Fibroblast of mammary gland (primary cell): Measurements from ENCODE around the gene ANK3.

Experiments used
- DNase-seq: peaks from one replicate; pipeline ENCODE4 v3.0.0-alpha.2; 2010; ENCODE audit warnings: low read depth
- H3K4me3 ChIP-seq: 2 replicates; pipeline ENCODE4 v1.5.1; 2011; ENCODE audit warnings: low read depth, mild to moderate bottlenecking, low read length, moderate library complexity; ENCODE audit not compliant: control insufficient read depth
- TF ChIP-seq, protein P1 (sequence below): conservative IDR thresholded peaks from 2 replicates; pipeline ENCODE4 v1.5.1; 2011; ENCODE audit warnings: low read depth, low read length, inconsistent platforms; ENCODE audit not compliant: control insufficient read depth, insufficient read depth

ANK3 gene

DNA sequence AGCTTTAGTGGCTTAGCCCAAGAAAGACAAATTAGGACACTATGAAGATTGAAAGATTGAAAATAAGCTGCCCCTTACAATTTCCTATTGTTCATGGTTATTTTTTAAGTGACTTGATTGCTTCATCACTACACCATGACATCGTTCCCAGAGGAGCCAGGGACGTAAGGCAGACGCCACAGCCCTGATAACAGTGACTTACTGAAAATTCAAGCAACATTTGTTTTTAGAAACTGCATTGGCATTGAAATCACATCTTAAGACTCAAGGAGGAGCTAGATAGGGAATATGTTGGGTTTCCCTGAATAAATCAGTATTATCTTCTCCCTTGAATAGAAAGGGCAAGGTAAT, 38.7 kb upstream of the ANK3 start:
- DNase-seq: no peak
- TF ChIP-seq, protein P1, sequence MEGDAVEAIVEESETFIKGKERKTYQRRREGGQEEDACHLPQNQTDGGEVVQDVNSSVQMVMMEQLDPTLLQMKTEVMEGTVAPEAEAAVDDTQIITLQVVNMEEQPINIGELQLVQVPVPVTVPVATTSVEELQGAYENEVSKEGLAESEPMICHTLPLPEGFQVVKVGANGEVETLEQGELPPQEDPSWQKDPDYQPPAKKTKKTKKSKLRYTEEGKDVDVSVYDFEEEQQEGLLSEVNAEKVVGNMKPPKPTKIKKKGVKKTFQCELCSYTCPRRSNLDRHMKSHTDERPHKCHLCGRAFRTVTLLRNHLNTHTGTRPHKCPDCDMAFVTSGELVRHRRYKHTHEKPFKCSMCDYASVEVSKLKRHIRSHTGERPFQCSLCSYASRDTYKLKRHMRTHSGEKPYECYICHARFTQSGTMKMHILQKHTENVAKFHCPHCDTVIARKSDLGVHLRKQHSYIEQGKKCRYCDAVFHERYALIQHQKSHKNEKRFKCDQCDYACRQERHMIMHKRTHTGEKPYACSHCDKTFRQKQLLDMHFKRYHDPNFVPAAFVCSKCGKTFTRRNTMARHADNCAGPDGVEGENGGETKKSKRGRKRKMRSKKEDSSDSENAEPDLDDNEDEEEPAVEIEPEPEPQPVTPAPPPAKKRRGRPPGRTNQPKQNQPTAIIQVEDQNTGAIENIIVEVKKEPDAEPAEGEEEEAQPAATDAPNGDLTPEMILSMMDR: no peak
- no peak overlapping the region for H3K4me3 ChIP-seq

DNA sequence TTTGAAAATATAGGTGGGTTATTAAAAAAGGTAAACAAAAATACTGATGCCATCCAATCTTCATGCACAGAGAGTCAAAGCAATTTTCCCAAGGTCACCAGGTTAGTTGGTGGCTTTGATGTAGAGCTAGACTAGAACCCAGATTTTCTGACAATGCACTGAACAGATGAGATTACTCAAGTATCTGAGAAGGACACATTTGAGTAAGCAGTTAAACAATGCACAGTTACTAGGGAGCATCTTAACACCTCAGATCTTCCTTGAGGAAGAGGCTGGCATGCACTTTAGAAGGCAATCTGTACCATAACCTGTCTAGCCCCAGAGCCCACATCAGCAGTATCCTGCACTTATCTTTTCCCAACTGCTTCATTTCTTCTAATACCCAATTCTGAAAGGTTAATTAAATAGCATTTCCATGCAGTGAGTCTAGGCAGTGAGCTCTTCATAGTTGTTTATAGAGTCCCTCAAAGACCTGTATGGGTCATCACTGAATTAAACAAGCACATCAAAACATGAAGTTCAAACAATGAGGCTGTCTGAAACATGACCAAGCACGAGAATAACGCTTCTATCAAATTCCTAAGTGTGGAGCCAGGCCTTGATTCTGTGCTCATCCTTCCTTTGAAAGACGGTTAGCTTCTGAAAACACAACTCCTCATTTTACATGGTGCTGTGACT, 38.2 kb upstream of the ANK3 start:
- H3K4me3 ChIP-seq: no peak overlapping the region
- no peak for DNase-seq
- TF ChIP-seq, protein P1: no peak

DNA sequence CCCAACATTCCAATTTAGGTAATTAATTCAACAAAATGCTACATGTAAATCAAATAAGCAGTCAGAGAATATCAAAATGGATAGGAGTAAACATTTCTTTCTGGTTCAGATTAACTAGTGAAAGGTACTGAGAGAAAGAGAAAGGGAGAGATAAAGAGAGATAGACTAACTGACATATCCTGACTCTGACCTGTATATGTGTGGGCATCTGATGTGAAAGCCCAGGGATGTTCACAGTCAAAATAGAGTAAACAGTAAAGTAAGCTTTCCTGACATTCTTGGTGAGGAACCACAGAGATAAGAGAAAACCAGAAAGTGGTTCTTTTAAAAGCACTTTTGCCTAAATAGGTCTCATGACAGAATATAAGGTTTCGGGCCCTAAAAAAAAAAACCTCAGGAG, 37.5 kb upstream of the ANK3 start:
- no peak overlapping the region for H3K4me3 ChIP-seq
- TF ChIP-seq, protein P1: no peak
- DNase-seq: no peak

DNA sequence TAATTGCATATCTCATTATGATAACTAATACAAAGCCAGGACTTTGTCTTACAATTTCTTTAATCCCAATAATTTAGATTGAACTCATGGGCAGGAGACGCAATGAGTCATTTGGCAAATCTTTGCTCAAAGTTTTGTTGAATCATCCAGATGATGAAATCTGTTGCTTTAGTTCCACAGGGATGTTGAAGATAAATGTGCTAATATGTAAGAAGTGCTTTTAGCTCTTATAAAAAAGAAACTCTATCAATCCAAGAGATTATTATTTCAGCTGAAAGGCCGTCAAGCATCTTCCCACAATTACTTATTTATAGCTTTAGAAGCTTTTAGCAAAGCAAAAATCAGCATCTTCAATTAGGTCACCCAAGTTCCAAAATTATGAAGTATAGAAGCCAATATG, 36.8 kb upstream of the ANK3 start:
- DNase-seq: peak; percentile 96
- TF ChIP-seq, protein P1: no peak
- no peak overlapping the region for H3K4me3 ChIP-seq

DNA sequence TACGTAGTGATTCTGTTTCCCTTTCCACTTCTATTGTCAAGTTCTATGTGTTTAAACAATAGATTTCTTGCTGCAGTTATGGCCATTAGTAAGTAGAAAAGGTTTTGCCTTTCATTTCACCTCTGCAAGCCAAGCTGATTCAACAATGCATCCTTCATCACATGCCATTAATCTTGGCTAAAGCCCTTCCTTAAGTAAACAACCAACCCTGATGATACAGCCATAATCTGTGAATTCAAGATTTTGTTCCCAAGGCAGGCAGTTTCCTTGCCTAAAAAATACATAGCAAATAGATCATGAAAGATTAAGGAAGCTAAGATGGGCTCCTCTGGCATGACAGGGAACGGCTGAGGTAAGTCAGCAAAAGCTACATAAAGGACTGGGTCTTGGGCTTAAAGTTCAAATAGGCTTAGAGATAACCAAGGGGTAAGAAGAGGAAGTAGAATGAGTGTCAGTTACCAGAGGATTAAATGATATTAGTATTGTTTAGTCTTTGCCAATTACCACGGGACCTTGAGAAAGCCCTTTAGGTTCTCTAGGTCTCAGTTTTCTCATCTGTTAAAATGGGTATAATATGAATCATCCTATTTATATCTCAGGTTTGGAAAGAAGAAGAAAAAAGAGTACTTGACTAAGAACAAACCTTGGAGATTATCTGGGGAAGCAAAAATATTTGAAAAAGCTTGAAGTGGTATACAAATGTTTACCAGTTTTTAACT, 35.9 kb upstream of the ANK3 start:
- TF ChIP-seq, protein P1: no peak
- no peak overlapping the region for H3K4me3 ChIP-seq
- peak; percentile 87 for DNase-seq

DNA sequence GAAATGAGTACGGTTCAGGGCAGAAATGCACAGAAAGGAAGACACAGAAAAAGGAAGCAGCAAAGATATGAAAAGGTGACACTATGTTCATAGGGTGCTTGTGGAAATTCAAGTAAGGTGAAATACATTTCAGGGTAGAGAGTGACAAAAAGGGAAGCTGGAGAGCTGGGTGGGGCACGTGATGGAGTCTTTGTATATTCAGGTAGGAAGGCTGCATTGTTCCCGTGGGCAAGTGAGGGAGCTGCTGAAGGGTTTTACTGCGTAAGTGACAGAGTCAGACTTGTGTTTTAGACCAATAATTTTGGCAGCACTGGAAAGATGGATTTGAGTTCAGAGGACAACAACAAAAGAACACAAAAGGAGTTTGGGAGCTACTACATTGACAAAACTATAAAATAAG, 35.3 kb upstream of the ANK3 start:
- TF ChIP-seq, protein P1: no peak
- no peak overlapping the region for H3K4me3 ChIP-seq
- DNase-seq: no peak
